Measurements from ENCODE around the gene PRKG1.
"Not testable (repeated sequence)": the region's sequence is repeated elsewhere in the genome, so short reads cannot be mapped to it uniquely, and the experiment has no call there.

Gene PRKG1

DNA sequence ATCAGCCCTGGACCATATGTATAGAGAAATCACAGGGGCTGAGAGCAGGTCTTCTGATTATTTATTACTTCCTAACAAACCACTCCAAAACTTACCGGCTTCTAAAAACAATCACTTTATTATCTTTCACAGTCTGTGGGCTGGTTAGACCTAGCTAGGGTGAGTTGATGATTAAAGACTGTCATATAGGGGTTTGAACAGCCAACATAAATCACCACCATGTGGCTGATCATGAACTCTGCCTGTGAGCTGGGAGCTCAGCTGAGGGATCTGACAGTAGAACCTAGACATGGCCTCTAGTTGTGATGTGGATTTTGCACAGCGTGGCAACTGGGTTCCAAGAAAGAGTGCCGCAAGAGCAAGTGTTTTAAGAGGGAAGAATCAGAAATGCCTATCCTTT lies 319.8 kb downstream of the PRKG1 start:
- no peak for DNase-seq

DNA sequence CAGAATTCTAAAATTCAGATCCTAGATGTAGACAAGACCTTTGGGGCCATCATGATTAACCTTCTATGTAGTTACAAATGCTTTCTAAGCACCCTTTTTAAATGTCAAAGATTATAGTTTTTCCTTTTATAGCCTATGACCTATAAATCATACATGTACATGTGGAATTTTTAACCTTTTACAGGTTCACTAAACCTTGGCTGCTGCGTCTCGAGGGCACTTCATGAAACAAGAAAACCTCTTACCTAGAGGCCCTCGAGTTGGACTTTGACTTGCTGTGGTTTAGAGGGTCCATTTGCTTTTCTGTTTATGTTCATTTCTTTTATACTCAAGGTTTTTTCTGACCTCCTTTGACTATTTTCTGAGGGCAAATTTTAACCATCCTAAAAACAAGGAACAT lies 323.0 kb downstream of the PRKG1 start:
- no peak for DNase-seq

- no peak for DNase-seq
These were observed 323.4 kb downstream of the PRKG1 start for GRCh38 chr10:51397695-51398094.

DNA sequence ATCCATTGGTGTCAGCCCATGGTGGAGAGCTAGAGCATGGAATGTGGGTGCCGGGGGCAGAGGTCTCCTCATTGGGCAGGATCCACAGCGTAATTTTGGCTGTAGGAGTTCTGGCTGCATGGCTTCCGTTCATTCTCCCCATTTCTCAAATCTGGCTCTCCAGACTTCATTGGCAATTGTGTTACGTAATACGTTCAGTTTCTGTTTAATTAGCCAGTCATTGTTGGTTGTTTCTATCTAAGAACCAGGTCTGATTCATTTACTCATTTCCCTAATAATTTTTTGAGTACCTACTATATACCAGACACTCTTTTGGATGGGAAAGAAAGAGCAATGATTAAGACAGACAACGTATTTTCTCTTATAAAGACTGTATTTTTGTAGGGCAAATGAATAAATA lies 325.6 kb downstream of the PRKG1 start:
- DNase-seq = no peak

- no peak for DNase-seq
These were observed 326.3 kb downstream of the PRKG1 start for GRCh38 chr10:51400392-51401096.

- DNase-seq = no peak
These were observed 329.2 kb downstream of the PRKG1 start for GRCh38 chr10:51403521-51403920.

DNA sequence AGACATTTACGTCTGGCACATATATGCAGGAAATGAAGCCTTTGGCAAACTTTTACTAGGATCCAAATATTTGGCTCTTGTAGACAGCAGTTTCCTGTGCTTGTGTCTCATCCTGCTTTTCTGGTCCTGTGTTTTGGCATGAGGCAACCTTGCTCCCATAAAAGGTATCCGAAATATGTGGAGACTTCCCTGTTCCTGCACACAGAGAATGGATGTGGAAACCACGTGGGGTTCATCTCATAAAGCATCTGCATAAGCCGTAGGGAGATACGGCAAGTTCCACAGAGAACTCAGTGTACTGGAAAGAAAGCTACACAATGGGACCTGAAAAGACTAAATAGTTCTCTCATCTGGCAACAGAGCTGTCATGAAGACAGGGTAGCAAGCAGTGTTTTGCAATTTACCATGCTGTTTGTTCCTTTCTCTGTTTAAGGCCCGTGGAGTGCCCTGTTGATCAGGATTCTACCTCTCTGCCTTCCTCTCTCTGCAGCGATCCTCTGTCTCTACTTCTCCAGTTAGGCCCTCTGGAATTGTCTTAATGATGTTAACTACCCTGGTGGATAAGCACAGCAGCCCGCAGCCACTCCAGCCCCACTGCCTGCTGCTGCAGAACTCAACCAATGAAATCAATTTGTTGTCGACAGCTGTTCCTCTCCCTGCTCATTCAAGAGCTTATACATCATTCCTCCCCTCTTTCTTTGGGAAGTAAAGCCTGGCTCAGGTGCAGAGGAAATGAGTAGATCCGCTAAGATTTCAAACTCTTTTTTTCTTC lies 331.5 kb downstream of the PRKG1 start:
- no peak for DNase-seq

GRCh38 chr10:51406581-51406980 lies 332.3 kb downstream of the PRKG1 start:
- DNase-seq = no peak

DNA sequence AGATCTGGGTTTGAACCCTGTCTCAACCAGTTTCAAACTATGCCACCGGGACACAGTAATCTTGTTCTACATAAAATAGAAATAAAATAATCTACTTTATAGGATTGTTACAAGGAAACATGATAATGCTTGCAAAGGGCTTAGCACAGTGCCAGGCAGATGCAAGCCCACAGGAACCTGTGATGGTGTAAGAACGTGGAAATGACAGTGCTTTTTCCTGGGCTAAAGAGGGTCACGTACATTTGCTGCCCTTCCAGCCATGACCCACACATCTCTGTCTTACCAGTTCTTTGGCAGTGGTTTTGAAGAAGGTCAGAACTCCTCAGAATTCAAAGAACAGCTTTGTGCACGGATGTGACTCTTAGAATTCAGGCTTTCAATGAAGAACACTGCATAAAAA lies 342.2 kb downstream of the PRKG1 start:
- DNase-seq = no peak

DNA sequence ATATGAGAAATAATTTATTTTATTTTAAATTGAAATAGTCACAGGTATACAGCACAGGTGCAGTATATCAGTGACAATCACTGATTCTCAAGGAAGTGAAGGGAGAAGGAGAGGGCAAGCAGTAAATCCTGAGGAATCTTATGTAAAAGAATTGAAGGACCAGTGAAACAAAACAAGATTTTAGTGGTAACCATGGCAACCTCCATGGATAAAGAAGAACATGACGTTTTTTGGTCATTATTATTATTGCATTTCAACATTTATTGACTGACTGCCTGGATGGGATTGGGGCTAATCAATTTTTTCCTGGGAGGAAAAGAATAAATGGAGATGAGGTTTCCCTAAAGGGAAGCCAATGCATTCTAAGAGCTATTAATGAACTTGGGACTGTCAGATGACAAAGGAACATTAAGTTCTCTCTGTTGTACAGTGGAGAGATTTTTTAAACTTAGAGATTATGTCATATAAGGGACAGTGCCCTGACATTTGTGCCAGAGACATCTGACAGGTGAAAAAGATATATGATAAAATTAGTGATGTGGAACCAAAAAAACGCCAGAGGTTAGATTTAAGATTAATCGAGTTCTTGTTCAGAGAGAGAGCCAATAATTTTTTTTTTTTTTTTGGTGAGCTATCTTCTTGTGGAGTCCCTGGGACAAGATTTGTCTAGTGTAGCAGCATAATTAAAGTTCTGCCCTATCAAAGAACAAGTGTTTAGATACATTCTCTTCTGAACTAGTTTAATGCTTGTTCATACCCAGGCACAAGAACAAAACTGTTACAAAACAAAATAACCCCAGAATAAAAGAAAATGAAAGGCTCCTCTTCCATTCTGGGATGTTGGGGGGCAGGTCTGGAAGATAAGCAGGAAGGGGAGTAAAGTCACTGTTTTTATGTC lies 345.2 kb downstream of the PRKG1 start:
- DNase-seq = no peak

DNA sequence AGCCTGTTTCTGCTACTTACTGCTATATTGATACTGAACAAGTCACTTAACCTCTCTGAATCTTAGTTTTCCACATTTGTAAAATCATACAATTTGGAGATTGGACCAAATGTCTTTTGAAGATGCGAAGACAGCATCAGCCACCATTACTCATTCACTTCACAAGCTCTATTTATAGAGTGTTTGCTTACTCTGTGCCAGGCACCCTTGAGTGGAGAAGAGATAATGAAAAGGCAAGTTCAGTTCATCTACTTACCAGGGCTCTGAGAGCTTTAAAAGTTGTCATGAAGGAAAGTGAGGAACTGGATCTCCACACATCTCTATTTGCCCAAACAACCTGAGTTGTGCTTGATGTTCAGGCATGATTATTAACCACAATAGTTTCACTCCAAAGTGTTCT lies 347.6 kb downstream of the PRKG1 start:
- no peak for DNase-seq

- DNase-seq = no peak
These were observed 348.2 kb downstream of the PRKG1 start for GRCh38 chr10:51422311-51423120.

DNA sequence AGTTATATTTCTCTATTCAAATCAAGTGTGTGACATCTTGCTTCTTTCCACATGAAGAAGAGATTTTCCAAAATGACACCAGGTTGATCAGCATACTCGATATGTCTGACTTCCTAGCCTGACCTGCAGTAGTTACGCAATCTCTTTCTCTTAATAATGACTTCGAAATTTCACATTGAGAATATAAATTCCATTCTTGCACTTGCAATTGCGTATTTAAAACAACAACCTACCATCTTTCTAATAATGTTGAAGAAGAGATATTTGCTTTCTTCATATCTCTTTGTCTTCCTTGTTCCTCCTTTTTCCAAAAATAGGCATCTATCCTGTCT lies 348.8 kb downstream of the PRKG1 start:
- no peak for DNase-seq

DNA sequence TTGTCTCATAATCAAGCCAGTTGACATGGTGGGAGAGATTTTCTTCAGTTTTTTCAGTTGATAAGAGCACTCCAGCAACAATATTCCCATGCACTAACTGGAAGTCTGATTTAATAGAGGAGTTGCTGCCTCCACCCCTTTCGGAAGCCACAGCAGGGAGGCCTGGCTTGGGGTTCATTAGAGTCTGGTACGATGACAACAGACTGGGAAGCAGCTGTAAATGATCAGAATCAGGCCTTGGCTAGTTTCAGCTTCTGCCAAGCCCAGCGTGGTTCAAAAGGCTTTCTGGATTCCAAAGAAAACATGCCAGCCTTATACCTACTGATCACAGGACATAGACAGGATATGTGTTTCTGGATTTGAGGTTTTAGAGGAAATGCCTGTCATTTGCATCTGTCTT lies 351.1 kb downstream of the PRKG1 start:
- no peak for DNase-seq

GRCh38 chr10:51427758-51428157 lies 353.5 kb downstream of the PRKG1 start:
- no peak for DNase-seq

DNA sequence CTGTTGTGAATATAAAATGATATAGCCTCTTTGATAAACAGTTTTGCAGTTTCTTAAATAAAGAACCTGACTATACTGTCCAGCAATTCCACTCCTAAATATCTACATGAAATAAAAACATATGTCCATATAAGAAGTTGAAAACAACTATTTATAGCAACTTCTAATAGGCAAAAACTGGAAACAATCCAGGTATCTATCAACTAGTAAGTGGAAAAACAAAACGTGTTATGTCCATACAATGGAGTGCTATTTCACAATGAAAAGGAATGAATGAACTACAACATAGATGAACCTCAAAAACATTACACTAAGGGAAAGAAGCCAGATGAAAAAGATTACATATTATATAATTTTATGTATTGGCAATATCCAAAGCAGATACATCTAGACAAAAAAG lies 356.2 kb downstream of the PRKG1 start:
- DNase-seq = no peak

- no peak for DNase-seq
These were observed 359.7 kb downstream of the PRKG1 start for GRCh38 chr10:51433949-51434475.

DNA sequence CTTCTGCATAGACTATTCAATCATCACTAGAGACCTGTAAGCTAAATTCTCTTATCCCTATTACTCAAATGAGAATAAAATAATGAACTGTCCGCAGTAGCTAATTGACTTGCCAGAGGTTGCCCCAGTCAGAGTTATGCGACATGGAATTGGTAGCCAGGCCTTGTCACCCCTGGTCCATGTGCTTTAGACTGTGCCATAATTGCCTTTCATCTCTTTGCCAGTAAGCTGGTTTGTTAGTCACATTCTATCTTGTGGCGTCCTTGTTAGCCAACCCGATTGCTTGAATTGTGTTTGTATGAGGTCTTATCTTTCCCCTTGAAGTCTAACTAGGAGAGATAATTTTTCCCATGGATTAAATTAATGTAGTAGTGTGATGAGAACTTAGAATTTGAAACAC lies 362.5 kb downstream of the PRKG1 start:
- DNase-seq = no peak

DNA sequence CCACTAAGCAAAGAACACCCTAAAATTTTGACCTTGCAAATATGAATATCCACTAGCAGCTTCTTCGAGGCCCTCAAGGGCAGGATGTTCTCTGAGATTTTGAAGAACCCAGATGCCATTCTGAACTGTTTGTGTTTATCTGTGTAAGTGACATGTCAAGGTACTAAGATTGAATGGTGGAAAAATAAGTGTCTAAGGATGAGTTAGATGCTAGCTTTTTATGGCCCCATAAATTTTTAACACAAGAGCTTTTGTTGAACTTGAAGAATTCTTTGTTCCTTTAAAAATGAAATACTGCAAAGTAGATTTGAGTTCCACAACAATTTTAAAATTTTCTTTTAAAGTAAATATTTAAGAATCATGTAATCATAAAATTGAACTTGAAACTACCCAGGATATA lies 365.4 kb downstream of the PRKG1 start:
- no peak for DNase-seq

DNA sequence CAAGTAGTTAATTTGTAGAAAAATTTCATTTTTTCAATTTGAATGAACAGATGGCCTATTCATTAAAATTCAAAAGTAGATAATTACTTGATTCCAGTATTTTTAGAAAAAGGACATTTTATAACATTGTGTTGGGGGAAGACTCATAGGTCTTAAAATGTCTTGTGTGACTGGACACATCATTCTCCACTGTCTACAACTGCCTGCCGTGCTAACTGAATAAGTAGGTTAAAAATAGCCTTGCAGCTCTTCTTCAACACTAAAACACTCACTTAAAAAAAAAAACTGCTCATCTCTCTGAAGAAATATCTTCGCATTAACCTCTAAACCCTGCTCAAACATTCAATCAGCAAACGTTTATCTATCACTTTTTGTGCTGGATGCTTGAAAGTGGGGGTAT lies 371.3 kb downstream of the PRKG1 start:
- DNase-seq = no peak

- no peak for DNase-seq
These were observed 372.8 kb downstream of the PRKG1 start for GRCh38 chr10:51447119-51447518.

DNA sequence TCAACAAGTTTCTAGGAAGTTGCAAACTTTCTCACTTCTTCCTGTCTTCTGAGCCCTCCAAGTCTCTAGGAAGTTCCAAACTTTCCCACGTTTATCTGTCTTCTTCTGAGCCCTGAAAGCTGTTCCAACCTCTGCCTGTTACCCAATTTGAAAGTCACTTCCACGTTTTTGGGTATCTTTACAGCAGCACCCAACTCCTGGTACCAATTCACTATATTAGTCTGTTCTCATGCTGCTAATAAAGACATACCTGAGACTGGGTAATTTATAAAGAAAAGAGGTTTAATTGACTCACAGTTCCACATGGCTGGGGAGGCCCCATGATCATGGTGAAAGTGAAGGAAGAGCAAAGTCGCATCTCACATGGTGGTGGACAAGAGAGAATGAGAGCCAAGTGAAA lies 381.5 kb downstream of the PRKG1 start:
- DNase-seq = not testable (repeated sequence)

DNA sequence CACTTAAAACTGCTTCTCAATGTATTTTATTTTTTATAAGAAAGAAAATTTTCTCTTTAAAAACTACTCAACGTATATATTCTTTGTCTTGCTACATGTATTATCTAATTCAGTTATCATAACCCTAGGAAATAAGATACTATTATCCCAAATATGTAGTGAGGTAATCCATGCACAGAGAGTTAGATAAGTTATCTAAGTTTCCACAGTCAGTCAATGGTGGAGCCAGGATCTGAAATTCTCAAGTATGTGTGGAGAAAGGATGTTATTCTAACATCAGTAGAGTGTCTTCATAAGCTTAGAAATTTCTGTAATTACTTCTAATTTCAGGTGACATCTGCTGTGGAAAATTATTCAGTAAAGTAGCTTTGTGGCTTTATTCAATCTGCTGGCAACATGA lies 385.2 kb downstream of the PRKG1 start:
- no peak for DNase-seq

Data from NCI-H1417 treated with DMSO at 0.1 percent for 48 hours (cell line).